LNCaP clone FGC (cell line): Measurements from ENCODE around the gene HACE1.
"Not testable (repeated sequence)": the region's sequence is repeated elsewhere in the genome, so short reads cannot be mapped to it uniquely, and the experiment has no call there.

ENCODE experiments used
- DNase-seq: peaks from one replicate; pipeline ENCODE4 v3.0.0-alpha.2; 2011; ENCODE audit warnings: low read depth
- H3K4me3 ChIP-seq: 2 replicates; pipeline ENCODE4 v1.5.1; 2011; ENCODE audit warnings: mild to moderate bottlenecking, low read depth, low read length, control low read depth
- CTCF ChIP-seq: IDR thresholded peaks from 2 replicates; pipeline ENCODE4 v1.5.1; 2012; ENCODE audit warnings: mild to moderate bottlenecking; ENCODE audit not compliant: control insufficient read depth, insufficient read depth; ENCODE audit errors: extremely low read depth

HACE1 gene

GRCh38 chr6:104858642-104859041 lies 1.1 kb downstream of the HACE1 start:
- no peak for DNase-seq
- H3K4me3 ChIP-seq, result peak overlapping the region; percentile 87
- TF ChIP-seq CTCF, result no peak

DNA sequence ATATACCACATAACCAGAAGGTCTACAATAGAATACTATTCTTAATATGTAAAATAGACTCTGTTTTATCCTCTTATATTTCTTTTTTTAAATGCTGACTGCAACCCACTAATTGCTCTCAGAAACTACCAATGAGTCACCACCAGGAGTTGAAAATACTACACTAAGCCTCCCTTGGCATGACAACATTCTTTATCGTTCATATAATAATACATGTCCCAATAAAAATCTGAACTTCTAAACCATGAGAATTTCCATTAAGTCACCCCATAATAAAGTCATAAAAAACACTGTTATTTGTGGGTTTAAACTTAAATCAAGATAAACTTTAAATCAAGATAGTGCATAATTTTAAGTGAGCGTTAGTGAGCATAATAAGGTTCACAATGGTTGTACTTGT lies 4.2 kb downstream of the HACE1 start:
- no peak for DNase-seq
- TF ChIP-seq CTCF, result no peak
- H3K4me3 ChIP-seq, result no peak overlapping the region

DNA sequence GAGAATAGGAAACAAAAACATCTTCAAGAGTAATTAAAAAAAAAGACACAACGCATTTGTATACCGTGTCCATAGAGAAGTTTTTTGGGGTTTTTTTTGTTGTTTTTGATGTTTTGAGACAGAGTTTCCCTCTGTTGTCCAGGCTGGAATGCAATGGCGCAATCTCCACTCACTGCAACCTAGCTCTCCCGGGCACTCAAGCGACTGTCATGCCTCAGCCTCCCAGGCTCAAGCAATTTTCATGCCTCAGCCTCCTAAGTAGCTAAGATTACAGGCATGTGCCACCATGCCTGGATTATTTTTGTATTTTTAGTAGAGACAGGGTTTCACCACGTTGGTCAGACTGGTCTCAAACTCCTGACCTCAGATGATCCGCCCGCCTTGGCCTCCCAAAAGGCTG lies 12.0 kb downstream of the HACE1 start:
- not testable (repeated sequence) for DNase-seq, H3K4me3 ChIP-seq

DNA sequence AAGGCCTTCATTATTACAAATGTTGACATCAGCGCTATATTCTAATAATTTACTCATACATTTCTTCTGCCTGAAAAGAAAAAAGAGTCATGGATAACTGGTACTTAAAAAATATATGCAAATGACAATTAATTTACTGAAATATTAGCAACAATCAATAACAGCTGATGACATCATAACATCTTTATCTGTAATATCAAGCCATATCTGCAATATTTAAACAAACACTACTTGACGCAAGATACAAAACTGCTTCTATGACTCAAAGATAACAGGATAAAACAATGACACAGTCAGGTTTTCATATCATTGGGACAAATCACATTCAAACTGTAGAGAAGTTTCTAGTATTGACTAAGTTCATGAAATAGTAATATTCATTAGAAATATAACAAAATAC lies 16.5 kb downstream of the HACE1 start:
- DNase-seq, result no peak
- no peak for TF ChIP-seq CTCF

DNA sequence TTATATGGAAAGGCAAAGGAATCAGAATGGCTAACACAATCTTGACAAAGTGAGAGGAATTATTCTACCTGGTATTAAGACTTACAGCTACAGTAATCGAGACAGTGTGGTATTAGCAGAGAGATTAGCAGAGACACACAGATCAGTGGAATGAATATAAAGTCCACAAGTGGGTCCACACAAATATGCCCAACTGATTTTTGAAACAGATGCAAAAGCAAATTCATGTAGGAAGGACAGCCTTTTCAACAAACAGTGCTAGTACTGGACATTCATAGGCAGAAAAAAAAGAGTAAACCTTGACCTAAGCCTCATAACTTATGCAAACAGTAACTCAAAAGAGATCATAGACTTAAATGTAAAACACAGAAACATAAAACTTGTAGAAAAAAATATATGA lies 22.6 kb downstream of the HACE1 start:
- no peak for TF ChIP-seq CTCF
- no peak overlapping the region for H3K4me3 ChIP-seq
- DNase-seq, result no peak

More for the DNA sequence above, 16.5 kb downstream of the HACE1 start:
- H3K4me3 ChIP-seq, result no peak overlapping the region

DNA sequence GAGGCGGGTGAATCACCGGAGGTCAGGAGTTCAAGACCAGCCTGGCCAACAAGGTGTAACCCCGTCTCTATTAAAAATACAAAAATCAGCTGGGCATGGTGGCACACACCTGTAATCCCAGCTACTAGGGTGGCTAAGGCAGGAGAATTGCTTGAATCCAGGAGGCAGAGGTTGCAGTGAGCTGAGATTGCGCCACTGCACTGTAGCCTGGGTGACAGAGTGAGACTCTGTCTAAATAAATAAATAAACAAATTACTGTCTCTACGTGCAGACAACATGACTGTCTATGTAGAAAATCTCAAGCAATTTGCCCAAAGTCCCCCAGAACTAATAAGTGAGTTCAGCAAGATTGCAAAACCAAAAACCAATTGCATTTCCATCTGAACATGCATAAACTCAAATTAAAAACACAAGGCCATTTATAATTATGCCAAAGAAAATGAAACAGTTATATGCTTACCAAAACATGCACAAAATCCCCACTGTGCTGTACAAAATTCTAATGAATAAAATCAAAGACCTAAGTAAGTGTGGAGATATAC lies 23.2 kb downstream of the HACE1 start:
- not testable (repeated sequence) for H3K4me3 ChIP-seq, DNase-seq

DNA sequence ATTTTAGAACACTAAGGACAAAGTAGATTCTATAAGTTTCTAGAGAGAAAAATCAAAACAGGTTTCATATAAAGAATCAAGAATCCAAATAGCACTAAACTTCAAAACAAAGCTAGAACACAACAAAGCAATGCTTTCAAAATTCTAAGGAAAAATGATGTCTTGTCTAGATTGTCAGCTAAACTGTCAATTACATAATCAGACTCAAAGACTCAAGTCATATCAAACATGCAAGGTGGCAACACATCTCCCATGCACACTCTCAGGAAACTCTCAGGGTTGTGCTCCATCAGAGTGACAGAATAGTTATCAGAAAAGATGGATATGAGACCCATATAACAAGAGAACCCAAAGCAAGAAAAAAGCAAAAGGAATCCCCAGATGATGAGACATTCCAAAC lies 23.9 kb downstream of the HACE1 start:
- DNase-seq, result no peak
- TF ChIP-seq CTCF, result no peak
- no peak overlapping the region for H3K4me3 ChIP-seq

DNA sequence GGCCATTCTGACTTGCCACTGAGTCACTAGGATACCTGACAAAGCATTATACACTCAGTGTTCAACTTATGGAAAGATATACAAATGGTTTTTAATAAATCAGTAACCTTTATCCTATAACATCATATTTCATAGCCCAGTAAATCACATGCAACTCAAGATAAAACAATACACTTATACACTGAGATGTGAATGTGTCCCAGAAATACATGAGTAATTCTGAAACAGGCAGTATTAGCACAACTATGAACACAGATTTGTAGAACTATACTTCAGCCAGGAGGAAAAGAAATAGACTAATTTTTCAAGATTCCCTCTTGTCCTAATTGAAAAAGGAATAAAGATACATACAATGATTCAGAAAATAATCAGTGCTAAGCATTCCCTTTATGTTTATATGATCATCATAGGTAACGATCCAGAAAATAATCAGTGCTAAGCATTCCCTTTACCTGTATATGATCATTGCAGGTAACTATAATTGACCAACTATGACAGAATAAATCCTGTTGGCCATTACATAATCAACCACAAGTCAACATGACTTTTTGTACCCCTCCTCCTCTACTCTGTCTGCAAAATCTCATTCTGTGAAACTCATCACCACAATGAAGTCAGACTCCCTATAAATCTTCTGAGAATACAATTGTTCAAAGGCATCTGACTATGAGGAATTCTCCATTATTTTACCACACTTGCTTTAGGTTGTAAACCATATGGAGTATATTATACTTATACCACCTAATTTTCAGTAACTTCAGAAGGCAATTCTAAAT lies 30.3 kb downstream of the HACE1 start:
- no peak for TF ChIP-seq CTCF
- DNase-seq, result no peak
- no peak overlapping the region for H3K4me3 ChIP-seq
